Measurements from ENCODE around the gene SLC25A4. TPM values are rescaled to one million over a fixed set of nuclear protein-coding genes. Genes with fewer than 3 reads are reported as not detected.

Gene SLC25A4
- total RNA-seq = 14.1 and 15.9 TPM in 2 replicates

DNA sequence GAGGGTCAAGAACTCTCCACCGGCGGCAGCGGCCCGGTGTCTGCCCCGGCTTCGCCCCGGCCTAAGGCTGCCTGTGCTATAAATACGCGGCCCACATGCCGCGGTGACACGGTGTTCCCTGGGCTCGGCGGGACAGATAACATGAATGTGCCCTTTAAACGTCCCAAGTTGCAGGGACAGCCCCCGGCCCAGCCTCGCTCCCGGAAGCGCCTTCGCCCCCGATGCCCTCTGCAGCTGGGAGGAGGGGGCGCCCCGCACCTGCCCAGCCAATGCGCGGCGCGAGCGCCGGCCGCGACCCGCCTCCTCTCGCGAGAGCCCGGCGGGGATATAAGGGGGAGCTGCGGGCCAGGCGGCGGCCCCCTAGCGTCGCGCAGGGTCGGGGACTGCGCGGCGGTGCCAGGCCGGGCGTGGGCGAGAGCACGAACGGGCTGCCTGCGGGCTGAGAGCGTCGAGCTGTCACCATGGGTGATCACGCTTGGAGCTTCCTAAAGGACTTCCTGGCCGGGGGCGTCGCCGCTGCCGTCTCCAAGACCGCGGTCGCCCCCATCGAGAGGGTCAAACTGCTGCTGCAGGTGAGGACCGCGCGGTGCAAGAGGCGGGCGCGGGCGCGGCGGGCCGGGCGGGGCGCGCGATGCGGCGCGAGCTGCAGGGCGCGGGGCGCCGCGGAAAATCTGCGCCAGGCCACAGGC is at the start of gene SLC25A4:
SLC25A4 (plus strand) TSS at position 355 of the 689 bp plus-strand sequence; CDS start at position 462, 107 bp downstream.

Other genes with a start within 250 kb of the SLC25A4 start
- not detected in 2 replicates for gene HELT, start 124.8 kb upstream of the SLC25A4 start, total RNA-seq
- gene CFAP97, start 60.7 kb downstream of the SLC25A4 start, total RNA-seq = 44.3 and 49.7 TPM in 2 replicates
- 42.1 and 66.7 TPM in 2 replicates for gene SNX25, start 66.3 kb downstream of the SLC25A4 start, total RNA-seq

Data from uterine smooth muscle cell (primary cell).